Measurements from ENCODE around the gene DNAAF3.

Gene DNAAF3

DNA sequence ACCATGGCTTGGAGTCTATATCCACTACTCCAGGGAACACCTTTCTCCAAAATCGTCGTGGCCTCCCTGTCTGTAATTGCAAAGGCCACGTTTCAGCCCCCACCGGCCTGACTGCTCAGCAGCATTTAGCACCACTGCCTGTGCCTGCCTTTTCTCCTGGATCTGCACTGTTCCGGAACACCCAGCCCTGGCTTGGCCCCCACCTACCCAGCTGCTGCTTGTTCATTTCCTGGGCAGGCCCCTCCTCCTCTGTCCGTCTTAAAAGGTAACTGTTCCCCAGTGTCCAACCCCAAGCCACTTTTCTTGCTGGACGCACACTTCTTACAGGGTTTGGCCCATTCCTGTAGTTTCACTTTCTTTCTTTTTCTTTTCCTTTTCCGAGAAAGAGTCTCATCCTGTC lies 22.2 kb upstream of the DNAAF3 start:
- no peak for TF ChIP-seq EP300 (IDR thresholded peaks at IDR 0.05; ENCODE audit: borderline replicate concordance)
- no peak for TF ChIP-seq CEBPB (IDR thresholded peaks at IDR 0.05)
- no peak for TF ChIP-seq FOXM1 (IDR thresholded peaks at IDR 0.05; ENCODE audit: borderline replicate concordance, low read depth)
- no peak for TF ChIP-seq CREB1 (IDR thresholded peaks at IDR 0.05; ENCODE audit: low read depth)
- no peak for TF ChIP-seq TAF1 (IDR thresholded peaks at IDR 0.05; ENCODE audit: low read depth)
- no peak for TF ChIP-seq ZBTB7A (IDR thresholded peaks at IDR 0.05; ENCODE audit: low read depth)
- no peak for TF ChIP-seq MAX (IDR thresholded peaks at IDR 0.05)
- TF ChIP-seq RAD21 (IDR thresholded peaks at IDR 0.05; ENCODE audit: low read depth) = no peak
- TF ChIP-seq, protein P1, sequence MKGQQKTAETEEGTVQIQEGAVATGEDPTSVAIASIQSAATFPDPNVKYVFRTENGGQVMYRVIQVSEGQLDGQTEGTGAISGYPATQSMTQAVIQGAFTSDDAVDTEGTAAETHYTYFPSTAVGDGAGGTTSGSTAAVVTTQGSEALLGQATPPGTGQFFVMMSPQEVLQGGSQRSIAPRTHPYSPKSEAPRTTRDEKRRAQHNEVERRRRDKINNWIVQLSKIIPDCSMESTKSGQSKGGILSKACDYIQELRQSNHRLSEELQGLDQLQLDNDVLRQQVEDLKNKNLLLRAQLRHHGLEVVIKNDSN (IDR thresholded peaks at IDR 0.05) = no peak
- TF ChIP-seq EGR1 (IDR thresholded peaks at IDR 0.05) = no peak
- no peak for TF ChIP-seq NFIC (IDR thresholded peaks at IDR 0.05)
- no peak for TF ChIP-seq TCF12 (IDR thresholded peaks at IDR 0.05; ENCODE audit: low read depth)

GRCh38 chr19:55186080-55186479 lies 19.7 kb upstream of the DNAAF3 start:
- TF ChIP-seq RAD21 (IDR thresholded peaks at IDR 0.05; ENCODE audit: low read depth) (no peak), NFIC (IDR thresholded peaks at IDR 0.05) (no peak), EP300 (IDR thresholded peaks at IDR 0.05; ENCODE audit: borderline replicate concordance) (no peak), CEBPB (IDR thresholded peaks at IDR 0.05) (no peak), YY1 (IDR thresholded peaks at IDR 0.05; ENCODE audit: low read depth) (no peak), TAF1 (IDR thresholded peaks at IDR 0.05; ENCODE audit: low read depth) (no peak), ZBTB7A (IDR thresholded peaks at IDR 0.05; ENCODE audit: low read depth) (no peak), TCF12 (IDR thresholded peaks at IDR 0.05; ENCODE audit: low read depth) (no peak), FOXM1 (IDR thresholded peaks at IDR 0.05; ENCODE audit: borderline replicate concordance, low read depth) (no peak)
- TF ChIP-seq, protein P1 (IDR thresholded peaks at IDR 0.05) = no peak
- TF ChIP-seq, protein P2, sequence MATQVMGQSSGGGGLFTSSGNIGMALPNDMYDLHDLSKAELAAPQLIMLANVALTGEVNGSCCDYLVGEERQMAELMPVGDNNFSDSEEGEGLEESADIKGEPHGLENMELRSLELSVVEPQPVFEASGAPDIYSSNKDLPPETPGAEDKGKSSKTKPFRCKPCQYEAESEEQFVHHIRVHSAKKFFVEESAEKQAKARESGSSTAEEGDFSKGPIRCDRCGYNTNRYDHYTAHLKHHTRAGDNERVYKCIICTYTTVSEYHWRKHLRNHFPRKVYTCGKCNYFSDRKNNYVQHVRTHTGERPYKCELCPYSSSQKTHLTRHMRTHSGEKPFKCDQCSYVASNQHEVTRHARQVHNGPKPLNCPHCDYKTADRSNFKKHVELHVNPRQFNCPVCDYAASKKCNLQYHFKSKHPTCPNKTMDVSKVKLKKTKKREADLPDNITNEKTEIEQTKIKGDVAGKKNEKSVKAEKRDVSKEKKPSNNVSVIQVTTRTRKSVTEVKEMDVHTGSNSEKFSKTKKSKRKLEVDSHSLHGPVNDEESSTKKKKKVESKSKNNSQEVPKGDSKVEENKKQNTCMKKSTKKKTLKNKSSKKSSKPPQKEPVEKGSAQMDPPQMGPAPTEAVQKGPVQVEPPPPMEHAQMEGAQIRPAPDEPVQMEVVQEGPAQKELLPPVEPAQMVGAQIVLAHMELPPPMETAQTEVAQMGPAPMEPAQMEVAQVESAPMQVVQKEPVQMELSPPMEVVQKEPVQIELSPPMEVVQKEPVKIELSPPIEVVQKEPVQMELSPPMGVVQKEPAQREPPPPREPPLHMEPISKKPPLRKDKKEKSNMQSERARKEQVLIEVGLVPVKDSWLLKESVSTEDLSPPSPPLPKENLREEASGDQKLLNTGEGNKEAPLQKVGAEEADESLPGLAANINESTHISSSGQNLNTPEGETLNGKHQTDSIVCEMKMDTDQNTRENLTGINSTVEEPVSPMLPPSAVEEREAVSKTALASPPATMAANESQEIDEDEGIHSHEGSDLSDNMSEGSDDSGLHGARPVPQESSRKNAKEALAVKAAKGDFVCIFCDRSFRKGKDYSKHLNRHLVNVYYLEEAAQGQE (IDR thresholded peaks at IDR 0.05; ENCODE audit: low read depth) = no peak

DNA sequence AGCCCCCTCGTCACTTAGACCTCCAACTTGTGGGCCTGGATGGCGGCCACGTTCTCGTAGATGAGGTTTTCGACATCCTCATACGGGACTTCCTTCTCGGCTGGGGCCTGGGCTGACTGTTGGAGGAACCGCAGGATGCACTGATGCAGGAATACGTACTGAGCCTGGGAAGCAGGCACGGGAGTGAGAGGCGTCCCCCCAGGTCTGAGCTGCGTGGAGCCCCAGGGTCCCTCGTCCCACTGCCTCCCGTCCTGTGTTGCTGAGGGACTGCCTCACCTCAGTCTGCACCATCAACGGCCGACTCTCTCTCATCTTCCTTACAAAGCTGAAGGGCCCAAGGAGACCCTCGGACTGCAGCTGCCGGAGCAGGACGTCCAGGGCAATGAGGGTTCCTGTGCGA lies 15.3 kb upstream of the DNAAF3 start:
- no peak for TF ChIP-seq EP300 (IDR thresholded peaks at IDR 0.05; ENCODE audit: borderline replicate concordance)
- TF ChIP-seq CREB1 (IDR thresholded peaks at IDR 0.05; ENCODE audit: low read depth) = no peak
- TF ChIP-seq EGR1 (IDR thresholded peaks at IDR 0.05) = no peak
- TF ChIP-seq NFIC (IDR thresholded peaks at IDR 0.05) = no peak
- no peak for TF ChIP-seq RAD21 (IDR thresholded peaks at IDR 0.05; ENCODE audit: low read depth)
- no peak for TF ChIP-seq TCF12 (IDR thresholded peaks at IDR 0.05; ENCODE audit: low read depth)
- TF ChIP-seq TEAD4 (IDR thresholded peaks at IDR 0.05) = no peak
- TF ChIP-seq CEBPB (IDR thresholded peaks at IDR 0.05) = no peak
- TF ChIP-seq MAX (IDR thresholded peaks at IDR 0.05) = no peak
- TF ChIP-seq TAF1 (IDR thresholded peaks at IDR 0.05; ENCODE audit: low read depth) = no peak
- TF ChIP-seq, protein P2 (IDR thresholded peaks at IDR 0.05; ENCODE audit: low read depth) = no peak
- no peak for TF ChIP-seq ZBTB7A (IDR thresholded peaks at IDR 0.05; ENCODE audit: low read depth)
- no peak for TF ChIP-seq FOXM1 (IDR thresholded peaks at IDR 0.05; ENCODE audit: borderline replicate concordance, low read depth)
- TF ChIP-seq, protein P1 (IDR thresholded peaks at IDR 0.05) = no peak

GRCh38 chr19:55179606-55180484 lies 13.4 kb upstream of the DNAAF3 start, which contains the start of gene SYT5:
TSS of gene SYT5 (minus strand) at chr19:55180289. CDS start at chr19:55179041, 1,248 bp downstream.
- no peak for TF ChIP-seq CEBPB (IDR thresholded peaks at IDR 0.05)
- TF ChIP-seq RAD21 (IDR thresholded peaks at IDR 0.05; ENCODE audit: low read depth) = no peak
- TF ChIP-seq TEAD4 (IDR thresholded peaks at IDR 0.05) = no peak
- TF ChIP-seq EP300 (IDR thresholded peaks at IDR 0.05; ENCODE audit: borderline replicate concordance) = no peak
- TF ChIP-seq YY1 (IDR thresholded peaks at IDR 0.05; ENCODE audit: low read depth) = no peak
- TF ChIP-seq MAX (IDR thresholded peaks at IDR 0.05) = peak; percentile 97
- TF ChIP-seq, protein P2 (IDR thresholded peaks at IDR 0.05; ENCODE audit: low read depth) = peak; percentile 97
- TF ChIP-seq, protein P1 (IDR thresholded peaks at IDR 0.05) = peak; percentile 90
- TF ChIP-seq EGR1 (IDR thresholded peaks at IDR 0.05) = peak; percentile 100
- TF ChIP-seq CREB1 (IDR thresholded peaks at IDR 0.05; ENCODE audit: low read depth) = no peak
- TF ChIP-seq TCF12 (IDR thresholded peaks at IDR 0.05; ENCODE audit: low read depth) = no peak; the same call in 1 of the 2 replicates
- TF ChIP-seq ZBTB7A (IDR thresholded peaks at IDR 0.05; ENCODE audit: low read depth) = no peak
- no peak for TF ChIP-seq TAF1 (IDR thresholded peaks at IDR 0.05; ENCODE audit: low read depth)
